ENCODE data around the gene GIN1.
A peak's percentile ranks its signal among the peaks of the same experiment; 100 is the strongest.

Gene GIN1

GRCh38 chr5:103122242-103122641 is 2.3 kb upstream of the GIN1 start:
- ATAC-seq (replicated peaks), result no peak
- peaks cover 8 to 16% of the 10 kb centered on the region in 2 donors for H3K36me3 Mint-ChIP-seq
- DNase-seq, result no peak
- H3K4me1 Mint-ChIP-seq, result peaks cover 17 to 47% of the 10 kb centered on the region in 2 donors
- no peaks in the 10 kb centered on the region for H3K27me3 Mint-ChIP-seq
- H3K9me3 Mint-ChIP-seq, result no peaks in the 10 kb centered on the region
- peak overlapping the region; percentile 96 to 98 for H3K4me3 Mint-ChIP-seq
- H3K27ac Mint-ChIP-seq, result no peak overlapping the region

GRCh38 chr5:103120607-103121200 is 766 bp upstream of the GIN1 start:
- Mint-ChIP-seq H3K27me3 (no peaks in the 10 kb centered on the region), H3K36me3 (peaks cover 8 to 16% of the 10 kb centered on the region in 2 donors), H3K4me1 (peaks cover 17 to 38% of the 10 kb centered on the region in 2 donors), H3K4me3 (peak overlapping the region; percentile 96 to 98), H3K27ac (peak overlapping the region; percentile 99), H3K9me3 (no peaks in the 10 kb centered on the region)
- ATAC-seq (replicated peaks) (peak; percentile 3), DNase-seq (peak; percentile 11)

GRCh38 chr5:103119070-103119764 is 721 bp downstream of the GIN1 start:
- no peak for ATAC-seq (replicated peaks)
- Mint-ChIP-seq H3K27ac (peak overlapping the region; percentile 99), H3K36me3 (peaks cover 8 to 16% of the 10 kb centered on the region in 2 donors), H3K4me1 (peaks cover 15 to 38% of the 10 kb centered on the region in 2 donors), H3K27me3 (no peaks in the 10 kb centered on the region), H3K4me3 (peak overlapping the region; percentile 96 to 98), H3K9me3 (no peaks in the 10 kb centered on the region)
- DNase-seq, result no peak

- Mint-ChIP-seq H3K27me3 (no peaks in the 10 kb centered on the region), H3K4me1 (peaks cover 15 to 34% of the 10 kb centered on the region in 2 donors)
Measured at GRCh38 chr5:103117471-103117991, 2.4 kb downstream of the GIN1 start.

GRCh38 chr5:103114440-103114839 is 5.5 kb downstream of the GIN1 start:
- Mint-ChIP-seq H3K9me3 (peaks cover 3 to 4% of the 10 kb centered on the region in 2 donors), H3K27ac (no peak overlapping the region), H3K27me3 (no peaks in the 10 kb centered on the region), H3K4me1 (peaks cover 14 to 33% of the 10 kb centered on the region in 2 donors), H3K36me3 (peaks cover 6 to 8% of the 10 kb centered on the region in 2 donors), H3K4me3 (no peak overlapping the region)
- ATAC-seq (replicated peaks), result no peak
- DNase-seq, result no peak

More at GRCh38 chr5:103117471-103117991, 2.4 kb downstream of the GIN1 start:
- H3K27ac Mint-ChIP-seq, result no peak overlapping the region
- H3K36me3 Mint-ChIP-seq, result peaks cover 2 to 9% of the 10 kb centered on the region in 2 donors
- ATAC-seq (replicated peaks), result no peak
- H3K9me3 Mint-ChIP-seq, result no peaks in the 10 kb centered on the region
- DNase-seq, result no peak
- H3K4me3 Mint-ChIP-seq, result no peak overlapping the region

- Mint-ChIP-seq H3K27me3 (no peaks in the 10 kb centered on the region), H3K4me1 (peaks cover 14 to 28% of the 10 kb centered on the region in 2 donors), H3K4me3 (no peak overlapping the region), H3K27ac (no peak overlapping the region), H3K9me3 (peaks cover 3 to 4% of the 10 kb centered on the region in 2 donors), H3K36me3 (peaks cover 8 to 9% of the 10 kb centered on the region in 2 donors)
- DNase-seq (no peak), ATAC-seq (replicated peaks) (no peak)
Measured at GRCh38 chr5:103112910-103113309, 7.0 kb downstream of the GIN1 start.

- DNase-seq (no peak), ATAC-seq (replicated peaks) (peak; percentile 39 to 72)
- Mint-ChIP-seq H3K27ac (no peak overlapping the region), H3K4me3 (no peak overlapping the region), H3K4me1 (peaks cover 14 to 28% of the 10 kb centered on the region in 2 donors), H3K27me3 (no peaks in the 10 kb centered on the region), H3K36me3 (peaks cover 10 to 11% of the 10 kb centered on the region in 2 donors), H3K9me3 (peaks cover 3 to 4% of the 10 kb centered on the region in 2 donors)
Measured at GRCh38 chr5:103111468-103111867, 8.5 kb downstream of the GIN1 start.

- no peaks in the 10 kb centered on the region for H3K27me3 Mint-ChIP-seq
- peaks cover 3 to 4% of the 10 kb centered on the region in 2 donors for H3K9me3 Mint-ChIP-seq
- peaks cover 14 to 28% of the 10 kb centered on the region in 2 donors for H3K4me1 Mint-ChIP-seq
- H3K4me3 Mint-ChIP-seq, result no peak overlapping the region
- peak overlapping the region; percentile 20 for H3K27ac Mint-ChIP-seq
- ATAC-seq (replicated peaks), result no peak
- DNase-seq, result no peak
- H3K36me3 Mint-ChIP-seq, result peaks cover 10 to 11% of the 10 kb centered on the region in 2 donors
Measured at GRCh38 chr5:103110403-103110802, 9.5 kb downstream of the GIN1 start.

GRCh38 chr5:103109277-103109676 is 10.7 kb downstream of the GIN1 start:
- DNase-seq, result no peak
- Mint-ChIP-seq H3K36me3 (peaks cover 7 to 10% of the 10 kb centered on the region in 2 donors), H3K4me1 (peaks cover 13 to 18% of the 10 kb centered on the region in 2 donors), H3K27me3 (no peaks in the 10 kb centered on the region), H3K9me3 (peaks cover 3 to 4% of the 10 kb centered on the region in 2 donors), H3K27ac (no peak overlapping the region), H3K4me3 (no peak overlapping the region)
- no peak for ATAC-seq (replicated peaks)

- ATAC-seq (replicated peaks) (no peak), DNase-seq (no peak)
- peaks cover 10 to 13% of the 10 kb centered on the region in 2 donors for H3K4me1 Mint-ChIP-seq
- no peak overlapping the region for H3K27ac Mint-ChIP-seq
- peaks cover 7 to 10% of the 10 kb centered on the region in 2 donors for H3K36me3 Mint-ChIP-seq
- H3K4me3 Mint-ChIP-seq, result no peak overlapping the region
- no peaks in the 10 kb centered on the region for H3K27me3 Mint-ChIP-seq
- H3K9me3 Mint-ChIP-seq, result peaks cover 3 to 4% of the 10 kb centered on the region in 2 donors
Measured at GRCh38 chr5:103108086-103108485, 11.9 kb downstream of the GIN1 start.

GRCh38 chr5:103102234-103102633 is 17.7 kb downstream of the GIN1 start:
- ATAC-seq (replicated peaks) (no peak), DNase-seq (no peak)
- Mint-ChIP-seq H3K4me1 (no peaks in the 10 kb centered on the region), H3K36me3 (peaks cover 3 to 11% of the 10 kb centered on the region in 2 donors), H3K9me3 (no peaks in the 10 kb centered on the region), H3K27me3 (no peaks in the 10 kb centered on the region), H3K27ac (no peak overlapping the region), H3K4me3 (no peak overlapping the region)

- H3K36me3 Mint-ChIP-seq, result peaks cover 4 to 11% of the 10 kb centered on the region in 2 donors
- no peaks in the 10 kb centered on the region for H3K27me3 Mint-ChIP-seq
- no peaks in the 10 kb centered on the region for H3K4me1 Mint-ChIP-seq
- no peak overlapping the region for H3K4me3 Mint-ChIP-seq
- DNase-seq, result no peak
- no peaks in the 10 kb centered on the region for H3K9me3 Mint-ChIP-seq
- no peak overlapping the region for H3K27ac Mint-ChIP-seq
- no peak for ATAC-seq (replicated peaks)
Measured at GRCh38 chr5:103101079-103101750, 18.7 kb downstream of the GIN1 start.

- H3K4me1 Mint-ChIP-seq, result no peaks in the 10 kb centered on the region
- H3K27ac Mint-ChIP-seq, result no peak overlapping the region
- H3K27me3 Mint-ChIP-seq, result no peaks in the 10 kb centered on the region
- H3K4me3 Mint-ChIP-seq, result no peak overlapping the region
- DNase-seq (no peak), ATAC-seq (replicated peaks) (no peak)
- peaks cover 6 to 17% of the 10 kb centered on the region in 2 donors for H3K36me3 Mint-ChIP-seq
- no peaks in the 10 kb centered on the region for H3K9me3 Mint-ChIP-seq
Measured at GRCh38 chr5:103098993-103099392, 20.9 kb downstream of the GIN1 start.

GRCh38 chr5:103094737-103095136 is 25.2 kb downstream of the GIN1 start:
- Mint-ChIP-seq H3K4me3 (no peak overlapping the region), H3K9me3 (peaks cover 0 to 3% of the 10 kb centered on the region in 2 donors), H3K4me1 (no peaks in the 10 kb centered on the region), H3K27me3 (no peaks in the 10 kb centered on the region), H3K36me3 (peaks cover 22 to 28% of the 10 kb centered on the region in 2 donors), H3K27ac (no peak overlapping the region)
- DNase-seq, result no peak
- no peak for ATAC-seq (replicated peaks)
